Activated T-cell treated with anti-CD3 and anti-CD28 coated beads, Interleukin-2, amount 50 U/mL, for 1 hour (primary cell): ENCODE measurements around the gene NOTCH4.
A peak's percentile ranks its signal among the peaks of the same experiment; 100 is the strongest.

ENCODE experiments used
- DNase-seq: peaks from one replicate; pipeline ENCODE4 v3.0.0-alpha.2; 2020

Gene NOTCH4

GRCh38 chr6:32179766-32180405 lies 44.0 kb downstream of the NOTCH4 start:
- no peak for DNase-seq

- no peak for DNase-seq
Observed at GRCh38 chr6:32178547-32179440, 45.1 kb downstream of the NOTCH4 start.

GRCh38 chr6:32177788-32178546 lies 45.9 kb downstream of the NOTCH4 start, which contains the start of gene RNF5:
TSS of gene RNF5 (plus strand) at chr6:32178405. CDS start at chr6:32178512, 107 bp downstream.
- peak; percentile 85 for DNase-seq

- no peak for DNase-seq
Observed at GRCh38 chr6:32177183-32177787, 46.6 kb downstream of the NOTCH4 start.

- DNase-seq = no peak
Observed at GRCh38 chr6:32176476-32177182, 47.2 kb downstream of the NOTCH4 start.

- peak; percentile 97 for DNase-seq
Observed at GRCh38 chr6:32175711-32176475, 48.0 kb downstream of the NOTCH4 start, which contains the start of gene AGPAT1. TSS of gene AGPAT1 (minus strand) at chr6:32176084. CDS start at chr6:32171496, 4,588 bp downstream.

GRCh38 chr6:32175322-32175710 lies 48.6 kb downstream of the NOTCH4 start:
- no peak for DNase-seq

- no peak for DNase-seq
Observed at GRCh38 chr6:32174416-32174815, 49.5 kb downstream of the NOTCH4 start.

- no peak for DNase-seq
Observed at GRCh38 chr6:32173051-32173727, 50.7 kb downstream of the NOTCH4 start.

GRCh38 chr6:32171234-32171633 lies 52.6 kb downstream of the NOTCH4 start:
- no peak for DNase-seq

- DNase-seq = no peak
Observed at GRCh38 chr6:32170294-32170693, 53.6 kb downstream of the NOTCH4 start.

- DNase-seq = no peak
Observed at GRCh38 chr6:32168807-32169591, 54.9 kb downstream of the NOTCH4 start.

GRCh38 chr6:32168350-32168749 lies 55.5 kb downstream of the NOTCH4 start:
- no peak for DNase-seq

GRCh38 chr6:32167761-32168262 lies 56.1 kb downstream of the NOTCH4 start:
- no peak for DNase-seq

GRCh38 chr6:32167154-32167760 lies 56.6 kb downstream of the NOTCH4 start:
- DNase-seq = no peak

GRCh38 chr6:32166411-32167061 lies 57.3 kb downstream of the NOTCH4 start:
- DNase-seq = no peak

GRCh38 chr6:32164295-32164694 lies 59.6 kb downstream of the NOTCH4 start, which contains the start of gene EGFL8:
TSS of gene EGFL8 (plus strand) at chr6:32164595. CDS start at chr6:32166166, 1,571 bp downstream.
- no peak for DNase-seq

- DNase-seq = no peak
Observed at GRCh38 chr6:32163559-32164258, 60.2 kb downstream of the NOTCH4 start.
